ENCODE data around the gene ATP9A. TPM values are rescaled to one million over a fixed set of nuclear protein-coding genes. Genes with fewer than 3 reads are reported as not detected.

The ATP9A gene
- total RNA-seq, 4 donors from 2014 or later, result 36.1 to 47.4 (median 38.1) TPM

DNA sequence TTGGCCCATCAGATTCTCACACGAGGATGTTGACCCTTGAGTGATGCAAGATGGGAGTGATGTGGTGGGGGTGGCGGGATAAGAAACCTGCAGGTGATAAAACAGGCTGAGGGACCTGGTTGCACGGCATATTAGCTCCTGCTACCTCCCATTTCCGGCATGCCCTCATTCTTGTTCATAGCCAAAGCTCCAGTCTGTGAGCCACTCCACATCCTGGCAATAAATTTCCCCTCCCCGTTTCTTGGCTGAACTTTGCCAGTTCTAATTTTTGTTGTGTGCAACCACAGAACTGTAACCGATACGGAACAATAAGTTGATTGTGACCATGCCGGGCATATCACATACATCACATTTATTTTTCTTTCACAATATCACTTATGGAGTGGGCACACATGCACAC lies 184.1 kb downstream of the ATP9A start:
- H3K27ac ChIP-seq, result no peak overlapping the region
- TF ChIP-seq EP300 (IDR thresholded peaks at IDR 0.05), result no peak
- TF ChIP-seq POLR2A (IDR thresholded peaks at IDR 0.05), result no peak
- TF ChIP-seq, protein P1, sequence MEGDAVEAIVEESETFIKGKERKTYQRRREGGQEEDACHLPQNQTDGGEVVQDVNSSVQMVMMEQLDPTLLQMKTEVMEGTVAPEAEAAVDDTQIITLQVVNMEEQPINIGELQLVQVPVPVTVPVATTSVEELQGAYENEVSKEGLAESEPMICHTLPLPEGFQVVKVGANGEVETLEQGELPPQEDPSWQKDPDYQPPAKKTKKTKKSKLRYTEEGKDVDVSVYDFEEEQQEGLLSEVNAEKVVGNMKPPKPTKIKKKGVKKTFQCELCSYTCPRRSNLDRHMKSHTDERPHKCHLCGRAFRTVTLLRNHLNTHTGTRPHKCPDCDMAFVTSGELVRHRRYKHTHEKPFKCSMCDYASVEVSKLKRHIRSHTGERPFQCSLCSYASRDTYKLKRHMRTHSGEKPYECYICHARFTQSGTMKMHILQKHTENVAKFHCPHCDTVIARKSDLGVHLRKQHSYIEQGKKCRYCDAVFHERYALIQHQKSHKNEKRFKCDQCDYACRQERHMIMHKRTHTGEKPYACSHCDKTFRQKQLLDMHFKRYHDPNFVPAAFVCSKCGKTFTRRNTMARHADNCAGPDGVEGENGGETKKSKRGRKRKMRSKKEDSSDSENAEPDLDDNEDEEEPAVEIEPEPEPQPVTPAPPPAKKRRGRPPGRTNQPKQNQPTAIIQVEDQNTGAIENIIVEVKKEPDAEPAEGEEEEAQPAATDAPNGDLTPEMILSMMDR (IDR thresholded peaks at IDR 0.05), result no peak
- no peaks in the 10 kb centered on the region for H3K9me3 ChIP-seq
- no peak overlapping the region for H3K4me3 ChIP-seq
- WGBS, 2 donors, result 73 to 76% methylated on average over 8 of the region's 8 CpGs
- H3K36me3 ChIP-seq, result no peaks in the 10 kb centered on the region
- no peaks in the 10 kb centered on the region for H3K27me3 ChIP-seq
- DNase-seq (ENCODE audit: low spot score in 2 of 2), result no peak
- no peaks in the 10 kb centered on the region for H3K4me1 ChIP-seq

DNA sequence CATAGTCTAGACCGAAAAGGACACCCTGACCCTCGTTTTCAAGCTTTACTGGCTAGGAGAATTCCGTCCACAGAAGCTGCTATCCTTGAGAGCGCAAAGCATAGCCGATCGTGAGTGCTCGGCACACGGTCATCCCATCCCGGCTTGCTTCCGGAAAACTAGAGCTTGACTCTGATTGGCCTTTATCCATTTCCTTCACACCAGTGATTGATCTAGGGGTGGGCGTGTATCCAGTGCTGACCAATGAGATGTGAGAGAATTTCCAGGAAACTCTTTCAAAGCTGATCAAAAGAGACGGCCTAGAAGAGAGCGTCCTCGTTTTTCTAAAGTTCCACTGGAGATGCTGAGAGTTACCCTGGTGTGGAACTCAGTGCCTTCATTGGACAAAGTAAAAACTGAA lies 184.7 kb downstream of the ATP9A start:
- Histone ChIP-seq H3K4me3 (no peak overlapping the region), H3K9me3 (no peaks in the 10 kb centered on the region), H3K27ac (no peak overlapping the region), H3K4me1 (no peaks in the 10 kb centered on the region), H3K27me3 (no peaks in the 10 kb centered on the region), H3K36me3 (no peaks in the 10 kb centered on the region)
- TF ChIP-seq, protein P1 (IDR thresholded peaks at IDR 0.05), result no peak
- TF ChIP-seq POLR2A (IDR thresholded peaks at IDR 0.05) (no peak), EP300 (IDR thresholded peaks at IDR 0.05) (no peak)
- no peak for DNase-seq (ENCODE audit: low spot score in 2 of 2)
- 93 to 95% methylated on average over 14 of the region's 14 CpGs for WGBS, 2 donors

DNA sequence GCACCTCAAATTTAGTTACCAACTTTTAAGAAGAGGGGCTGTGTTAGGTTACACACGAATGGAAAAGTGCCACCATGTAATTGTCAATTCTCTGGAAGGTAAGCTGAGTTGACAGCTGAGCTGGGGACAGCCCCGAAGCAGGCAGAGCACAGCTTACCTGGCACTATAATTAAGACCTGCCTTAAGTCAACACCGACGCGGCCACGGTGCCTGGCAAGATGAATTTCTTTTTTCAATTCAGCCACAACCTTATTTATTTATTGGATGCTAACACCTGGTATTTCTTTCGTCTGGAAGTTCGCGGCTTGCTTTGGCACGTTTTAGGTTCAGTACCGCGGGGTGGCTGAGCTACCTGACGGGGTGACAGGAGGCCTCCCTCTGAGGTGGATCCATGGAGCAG lies 185.1 kb downstream of the ATP9A start:
- Histone ChIP-seq H3K4me3 (no peak overlapping the region), H3K9me3 (no peaks in the 10 kb centered on the region), H3K4me1 (no peaks in the 10 kb centered on the region), H3K27ac (no peak overlapping the region), H3K27me3 (no peaks in the 10 kb centered on the region), H3K36me3 (no peaks in the 10 kb centered on the region)
- 83 to 87% methylated on average over 13 of the region's 13 CpGs for WGBS, 2 donors
- no peak for DNase-seq (ENCODE audit: low spot score in 2 of 2)
- TF ChIP-seq POLR2A (IDR thresholded peaks at IDR 0.05) (no peak), EP300 (IDR thresholded peaks at IDR 0.05) (no peak)
- TF ChIP-seq, protein P1 (IDR thresholded peaks at IDR 0.05), result no peak

DNA sequence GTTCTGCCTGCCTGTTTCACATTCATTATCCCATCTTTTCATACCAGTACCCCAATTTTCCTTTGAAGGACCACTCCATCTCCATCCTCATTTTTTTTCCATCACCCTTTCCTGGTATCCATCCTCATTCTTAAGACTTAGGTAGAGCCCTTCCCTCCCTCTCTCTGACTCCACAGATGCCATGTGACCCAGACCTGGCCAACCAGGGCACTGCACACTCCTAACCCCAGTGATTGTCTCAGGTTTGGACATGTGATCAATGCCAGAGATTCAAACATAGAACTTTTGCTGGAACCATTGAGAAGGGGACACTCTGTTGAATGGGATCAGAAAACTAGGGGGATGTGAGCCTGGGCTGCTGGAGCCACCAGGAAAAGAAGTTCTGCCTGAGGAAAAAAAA lies 186.6 kb downstream of the ATP9A start:
- Histone ChIP-seq H3K27me3 (no peaks in the 10 kb centered on the region), H3K4me3 (no peak overlapping the region), H3K27ac (no peak overlapping the region), H3K36me3 (no peaks in the 10 kb centered on the region), H3K4me1 (no peaks in the 10 kb centered on the region), H3K9me3 (no peaks in the 10 kb centered on the region)
- TF ChIP-seq, protein P1 (IDR thresholded peaks at IDR 0.05), result no peak
- TF ChIP-seq POLR2A (IDR thresholded peaks at IDR 0.05) (no peak), EP300 (IDR thresholded peaks at IDR 0.05) (no peak)
- DNase-seq (ENCODE audit: low spot score in 2 of 2), result no peak

DNA sequence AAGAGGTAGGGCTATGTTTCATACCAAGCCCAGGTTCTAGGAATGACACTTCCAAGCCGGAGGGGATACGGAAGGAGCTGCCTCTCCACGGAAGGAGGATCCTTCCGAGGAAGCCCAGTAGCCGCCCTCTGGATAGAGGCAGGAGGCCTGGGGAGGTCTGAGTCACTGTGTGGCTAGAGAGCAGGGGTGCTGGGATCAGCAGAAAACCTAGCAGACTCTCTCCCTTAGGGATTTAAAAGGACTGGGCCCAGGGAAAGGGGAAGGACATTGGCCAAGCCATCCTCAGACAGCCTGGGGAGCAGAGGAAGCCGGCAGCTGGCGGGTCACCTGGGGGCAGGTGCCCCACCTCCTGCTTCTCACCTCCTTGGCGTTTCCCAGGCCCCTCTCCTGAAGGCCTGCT lies 189.1 kb downstream of the ATP9A start:
- no peak for DNase-seq (ENCODE audit: low spot score in 2 of 2)
- Histone ChIP-seq H3K27me3 (no peaks in the 10 kb centered on the region), H3K27ac (no peak overlapping the region), H3K9me3 (peaks cover 0 to 5% (median 0%) of the 10 kb centered on the region in 4 donors), H3K36me3 (no peaks in the 10 kb centered on the region), H3K4me3 (no peak overlapping the region), H3K4me1 (no peaks in the 10 kb centered on the region)
- WGBS, 2 donors, result 71 to 73% methylated on average over 8 of the region's 8 CpGs
- TF ChIP-seq EP300 (IDR thresholded peaks at IDR 0.05) (no peak), POLR2A (IDR thresholded peaks at IDR 0.05) (no peak)
- TF ChIP-seq, protein P1 (IDR thresholded peaks at IDR 0.05), result no peak

All from tibial nerve (tissue), 4 donors.